K562 (cell line): Measurements from ENCODE around the gene MYRIP. TPM values are rescaled to one million over a fixed set of nuclear protein-coding genes. Genes with fewer than 3 reads are reported as not detected.

Source experiments
- ATAC-seq: fragments of 200-7000 bp; cut with Tn5 transposase; 3 replicates; pipeline ENCODE4 v1.9.1; 2020; ENCODE audit warnings: moderate library complexity
- BruUV-seq: library from RNA; stranded (reverse); fragments of 400-500 nt; replicated peaks from 2 replicates; lab custom pipeline; 2021; lab: Mats Ljungman, UMichigan
- CTCF ChIA-PET: fragments of 300-600 bp; formaldehyde crosslinking; extraction: SDS; loops from one replicate; lab custom pipeline; 2021; ENCODE audit warnings: low intra/inter-chr PET ratio; lab: Yijun Ruan, JAX
- POLR2A ChIA-PET: fragments of 300-600, 350-650 bp; sonication (Branson Sonifier 250); formaldehyde crosslinking; extraction: SDS; loops from one replicate; lab custom pipeline; 2021; ENCODE audit warnings: antibody characterized with exemption, inconsistent platforms; lab: Yijun Ruan, JAX
- DNase-seq, 4 experiments: peaks; one replicate each; pipeline versions ENCODE4 v3.0.0 to v3.0.0-alpha.2; 2011 to 2018; ENCODE audit warnings: low spot score in 3 of 4, mixed read lengths in 3 of 4; ENCODE audit errors: extremely low read depth in 1 of 4
- FAIRE-seq: peaks from 2 replicates; lab custom pipeline; 2011; peaks lifted over from hg19 to GRCh38; lab: Jason Lieb, UNC
- H2AFZ ChIP-seq: 2 replicates; pipeline ENCODE4 v1.6.0; 2011; ENCODE audit warnings: low read depth, low read length, control low read depth, inconsistent platforms
- H3K27ac ChIP-seq: fragments of 200-600 bp; 3 replicates; pipeline ENCODE4 v1.8.0; 2011; ENCODE audit warnings: low read depth, mild to moderate bottlenecking, control low read depth, inconsistent platforms, low read length, moderate library complexity, mixed read lengths; ENCODE audit errors: extremely low read depth
- H3K27me3 ChIP-seq, 2 experiments: fragments of 300-600 bp in 1 of 2; 2 replicates in 1 of 2; 3 replicates in 1 of 2; pipeline versions ENCODE4 v1.6.0 to v1.8.0; 2011; ENCODE audit warnings: inconsistent platforms in 2 of 2, low read length in 2 of 2, mild to moderate bottlenecking in 1 of 2, mixed read lengths in 1 of 2, moderate library complexity in 1 of 2; ENCODE audit not compliant: control insufficient read depth in 2 of 2, insufficient read depth in 2 of 2
- H3K36me3 ChIP-seq: fragments of 300-600 bp; 3 replicates; pipeline ENCODE4 v1.8.0; 2011; ENCODE audit warnings: mild to moderate bottlenecking, low read length, inconsistent platforms; ENCODE audit not compliant: control insufficient read depth, insufficient read depth
- H3K4me1 ChIP-seq, 2 experiments: fragments of 200-600 bp in 1 of 2; replicated peaks in 1 of 2; 2 replicates in 1 of 2; 3 replicates in 1 of 2; pipeline versions ENCODE4 v1.5.1 to v1.8.0; 2011; ENCODE audit warnings: inconsistent platforms in 2 of 2, low read length in 2 of 2, mild to moderate bottlenecking in 1 of 2, mixed read lengths in 1 of 2, moderate library complexity in 1 of 2; ENCODE audit not compliant: control insufficient read depth in 2 of 2, insufficient read depth in 2 of 2
- H3K4me2 ChIP-seq: 2 replicates; pipeline ENCODE4 v1.6.1; 2011; ENCODE audit warnings: low read length, control low read depth, inconsistent platforms, mixed read lengths; ENCODE audit not compliant: insufficient read depth
- H3K4me3 ChIP-seq: fragments of 200-600 bp; sonication (generic), shearing (Covaris generic); 2 replicates; pipeline ENCODE4 v1.5.1; 2016; ENCODE audit warnings: control low read depth, inconsistent platforms
- H3K79me2 ChIP-seq: fragments of 200-600 bp; 3 replicates; pipeline ENCODE4 v1.8.0; 2011; ENCODE audit warnings: low read length, inconsistent platforms; ENCODE audit not compliant: control insufficient read depth, insufficient read depth
- H3K9ac ChIP-seq, 2 experiments: 2 replicates each; pipeline versions ENCODE4 v1.6.0 to v1.6.1; 2011; ENCODE audit warnings: low read depth in 2 of 2, low read length in 2 of 2, control low read depth in 1 of 2, inconsistent platforms in 1 of 2, mild to moderate bottlenecking in 1 of 2, mixed read lengths in 1 of 2; ENCODE audit not compliant: insufficient read depth in 1 of 2
- H3K9me1 ChIP-seq: one replicate; pipeline ENCODE4 v1.6.0; 2011; ENCODE audit warnings: inconsistent platforms, mild to moderate bottlenecking, low read length, moderate library complexity; ENCODE audit not compliant: control insufficient read depth, insufficient read depth
- H3K9me3 ChIP-seq: replicated peaks from 2 replicates; pipeline ENCODE4 v1.5.1; 2011; ENCODE audit warnings: low read depth, low read length, inconsistent platforms; ENCODE audit not compliant: control insufficient read depth, insufficient read depth
- H4K20me1 ChIP-seq: replicated peaks from 2 replicates; pipeline ENCODE4 v1.6.1; 2011; ENCODE audit warnings: low read length, inconsistent platforms, mixed read lengths; ENCODE audit not compliant: control insufficient read depth, insufficient read depth
- BACH1 ChIP-seq: fragments of 200-800 bp; sonication (Bioruptor generic); IDR thresholded peaks from 2 replicates; pipeline ENCODE4 v1.6.1; 2016; ENCODE audit warnings: missing genetic modification characterization, missing compliant biosample characterization
- FIP1L1 ChIP-seq: fragments of 200-400 bp; formaldehyde crosslinking; IDR thresholded peaks from 2 replicates; pipeline ENCODE4 v1.6.1; 2018; ENCODE audit warnings: mild to moderate bottlenecking, low read depth, low read length; ENCODE audit not compliant: poor library complexity, severe bottlenecking
- HDAC3 ChIP-seq: fragments of 450-650 bp; IDR thresholded peaks from 2 replicates; pipeline ENCODE4 v1.6.1; 2018; ENCODE audit warnings: borderline replicate concordance, mild to moderate bottlenecking, moderate library complexity; ENCODE audit not compliant: partially characterized antibody
- HNRNPH1 ChIP-seq: fragments of 200-400 bp; formaldehyde crosslinking; optimal IDR thresholded peaks from 2 replicates; pipeline ENCODE3; 2017; ENCODE audit warnings: low read depth, mild to moderate bottlenecking, low read length, moderate library complexity
- ILF3 ChIP-seq: fragments of 450-650 bp; IDR thresholded peaks from 2 replicates; pipeline ENCODE4 v1.6.1; 2018; ENCODE audit warnings: antibody characterized with exemption, mild to moderate bottlenecking, moderate library complexity, borderline replicate concordance
- KAT2B ChIP-seq: IDR thresholded peaks from one replicate; pipeline ENCODE4 v1.6.1; 2012; ENCODE audit warnings: low read depth, mild to moderate bottlenecking, control low read depth, inconsistent platforms, low read length, moderate library complexity
- MCM2 ChIP-seq: fragments of 450-650 bp; IDR thresholded peaks from 2 replicates; pipeline ENCODE4 v1.6.1; 2017; ENCODE audit warnings: low read depth, mild to moderate bottlenecking
- MCM3 ChIP-seq: fragments of 450-650 bp; IDR thresholded peaks from 2 replicates; pipeline ENCODE4 v1.6.1; 2016
- PTBP1 ChIP-seq: fragments of 200-400 bp; formaldehyde crosslinking; IDR thresholded peaks from 2 replicates; pipeline ENCODE4 v1.6.1; 2017; ENCODE audit warnings: low read depth, low read length
- RFX1 ChIP-seq: fragments of 450-650 bp; IDR thresholded peaks from 2 replicates; pipeline ENCODE4 v1.6.1; 2016; ENCODE audit warnings: mild to moderate bottlenecking, moderate library complexity
- SAFB ChIP-seq: fragments of 200-400 bp; formaldehyde crosslinking; IDR thresholded peaks from 2 replicates; pipeline ENCODE4 v1.6.1; 2017; ENCODE audit warnings: low read depth, low read length, borderline replicate concordance
- SMAD3 ChIP-seq: fragments of 450-650 bp; formaldehyde crosslinking; conservative IDR thresholded peaks from 2 replicates; pipeline ENCODE4 v1.4.0; 2020; ENCODE audit warnings: mild to moderate bottlenecking
- SMC3 ChIP-seq: conservative IDR thresholded peaks from 2 replicates; pipeline ENCODE4 v1.6.1; 2011; ENCODE audit warnings: low read depth, low read length, improper control_type of control experiment; ENCODE audit not compliant: insufficient read depth
- ZNF197 ChIP-seq: fragments of 200-800 bp; sonication (Bioruptor generic); IDR thresholded peaks from 2 replicates; pipeline ENCODE4 v1.6.1; 2016; ENCODE audit warnings: low read depth, missing genetic modification characterization, missing compliant biosample characterization
- ZNF551 ChIP-seq: fragments of 250-450 bp; sonication (Bioruptor Pico); IDR thresholded peaks from 2 replicates; pipeline ENCODE4 v1.5.0; 2021; ENCODE audit warnings: mild to moderate bottlenecking, moderate library complexity
- ZZZ3 ChIP-seq: fragments of 450-650 bp; IDR thresholded peaks from 2 replicates; pipeline ENCODE4 v1.6.1; 2016; ENCODE audit warnings: antibody characterized with exemption, mild to moderate bottlenecking, moderate library complexity
- WGBS: fragments of 100-300 bp; shearing (Covaris generic); methylation state at CpG from one replicate; pipeline ENCODE4 v1.1.6; 2016; ENCODE audit warnings: low coverage, mixed read lengths; ENCODE audit not compliant: insufficient coverage; ENCODE audit errors: missing lambda C conversion rate; 5-methylcytosine and 5-hydroxymethylcytosine counted together
- in situ Hi-C: fragments of 300-500 bp; cut with MboI; formaldehyde crosslinking; loops from 4 replicates; pipeline ENCODE4 v1.15.0; 2018; ENCODE audit warnings: inconsistent platforms, mixed read lengths
- intact Hi-C: fragments of 100-400 bp; cut with micrococcal nuclease; formaldehyde crosslinking; loops from 2 replicates; pipeline ENCODE4 v1.14.2; 2022
- polyA plus RNA-seq, 8 experiments: library from polyadenylated mRNA; depleted of rRNA in 4 of 8; stranded (reverse) in 5 of 8; unstranded in 3 of 8; fragments of >200 nt; fragmentation: Nextera tagmentation in 2 of 8; fragmentation: Illumina TruSeq in 1 of 8; extraction: Ambion mirVana in 2 of 8; extraction: Trizol in 1 of 8; gene quantifications; 2 replicates each; pipeline versions ENCODE4 v1.2.1 to v1.2.3, GENCODE V29; 2011 to 2014; ENCODE audit warnings: inconsistent platforms in 1 of 8, missing spikeins in 1 of 8
- total RNA-seq, 7 experiments: library from RNA; depleted of rRNA in 6 of 7; stranded (reverse); fragments of >200 nt in 6 of 7; fragmentation: Illumina TruSeq in 2 of 7; extraction: Trizol in 2 of 7; gene quantifications; 2 replicates each; pipeline versions ENCODE4 v1.2.1 to v1.2.3, GENCODE V29; 2011 to 2021; ENCODE audit warnings: low replicate concordance in 1 of 7
- TF ChIP-seq, protein P1 (sequence below): sonication (generic); formaldehyde crosslinking; IDR thresholded peaks from 2 replicates; pipeline ENCODE4 v1.8.0; 2022; ENCODE audit warnings: mild to moderate bottlenecking, missing genetic modification reagents
- TF ChIP-seq, protein P2 (sequence below): fragments of 450-650 bp; IDR thresholded peaks from 2 replicates; pipeline ENCODE4 v1.7.0; 2016; ENCODE audit warnings: borderline replicate concordance

Gene MYRIP
- total and polyA plus RNA-seq, 9 of the 15 experiments (the other 6 are each of a cell fraction or from before 2014, with no cell fraction given), result 0.03 to 0.12 TPM; not detected in 7

- Histone ChIP-seq H3K4me1 (no peaks in the 10 kb centered on the region), H3K27ac (no peak overlapping the region), H3K9me3 (no peaks in the 10 kb centered on the region), H2AFZ (no peak overlapping the region), H3K79me2 (no peaks in the 10 kb centered on the region), H3K27me3 (no peaks in the 10 kb centered on the region; a peak in 1 of 5 replicates), H3K9ac (no peak overlapping the region), H3K36me3 (no peaks in the 10 kb centered on the region), H3K4me3 (no peak overlapping the region), H3K4me2 (no peak overlapping the region), H4K20me1 (no peaks in the 10 kb centered on the region), H3K9me1 (no peaks in the 10 kb centered on the region)
- no peak for ATAC-seq
- POLR2A ChIA-PET, result interaction anchor here (0.6 kb wide), 1 partner anchor 130 kb away, joined by 3 read pairs; no protein-coding TSS in a partner anchor
- BruUV-seq, result no TSS peak
- CTCF ChIA-PET, result no interaction called here
- WGBS, result 4% methylated on average over 4 of the region's 4 CpGs
- intact Hi-C loops (no loop called here), in situ Hi-C loops (no loop called here)
- DNase-seq, result no peak
- FAIRE-seq, result no peak
- no peak for TF ChIP-seq FIP1L1
- no peak for TF ChIP-seq MCM3
- TF ChIP-seq, protein P1, sequence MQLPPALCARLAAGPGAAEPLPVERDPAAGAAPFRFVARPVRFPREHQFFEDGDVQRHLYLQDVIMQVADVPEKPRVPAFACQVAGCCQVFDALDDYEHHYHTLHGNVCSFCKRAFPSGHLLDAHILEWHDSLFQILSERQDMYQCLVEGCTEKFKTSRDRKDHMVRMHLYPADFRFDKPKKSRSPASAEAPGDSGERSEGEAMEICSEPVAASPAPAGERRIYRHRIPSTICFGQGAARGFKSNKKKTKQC, result no peak
- TF ChIP-seq, protein P2, sequence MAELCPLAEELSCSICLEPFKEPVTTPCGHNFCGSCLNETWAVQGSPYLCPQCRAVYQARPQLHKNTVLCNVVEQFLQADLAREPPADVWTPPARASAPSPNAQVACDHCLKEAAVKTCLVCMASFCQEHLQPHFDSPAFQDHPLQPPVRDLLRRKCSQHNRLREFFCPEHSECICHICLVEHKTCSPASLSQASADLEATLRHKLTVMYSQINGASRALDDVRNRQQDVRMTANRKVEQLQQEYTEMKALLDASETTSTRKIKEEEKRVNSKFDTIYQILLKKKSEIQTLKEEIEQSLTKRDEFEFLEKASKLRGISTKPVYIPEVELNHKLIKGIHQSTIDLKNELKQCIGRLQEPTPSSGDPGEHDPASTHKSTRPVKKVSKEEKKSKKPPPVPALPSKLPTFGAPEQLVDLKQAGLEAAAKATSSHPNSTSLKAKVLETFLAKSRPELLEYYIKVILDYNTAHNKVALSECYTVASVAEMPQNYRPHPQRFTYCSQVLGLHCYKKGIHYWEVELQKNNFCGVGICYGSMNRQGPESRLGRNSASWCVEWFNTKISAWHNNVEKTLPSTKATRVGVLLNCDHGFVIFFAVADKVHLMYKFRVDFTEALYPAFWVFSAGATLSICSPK, result no peak
- TF ChIP-seq KAT2B, result no peak
- TF ChIP-seq MCM2, result no peak
- no peak for TF ChIP-seq ILF3
- TF ChIP-seq BACH1 (tag), result no peak
- TF ChIP-seq HDAC3, result no peak
- no peak for TF ChIP-seq SMC3
- TF ChIP-seq ZZZ3, result no peak
- TF ChIP-seq ZNF197 (CRISPR knock-in tag), result no peak
- no peak for TF ChIP-seq PTBP1
- TF ChIP-seq SMAD3 (CRISPR knock-in tag), result no peak
- no peak for TF ChIP-seq ZNF551 (CRISPR knock-in tag)
- no peak for TF ChIP-seq SAFB
- TF ChIP-seq HNRNPH1, result no peak
- TF ChIP-seq RFX1, result no peak
These were observed 295.0 kb downstream of the MYRIP start for GRCh38 chr3:40104441-40104840.
